ENCODE data around the gene GALNT12. TPM values are rescaled to one million over a fixed set of nuclear protein-coding genes. Genes with fewer than 3 reads are reported as not detected.

GALNT12 gene
- total and polyA plus RNA-seq, 5 donors = 0.29 to 1.3 (median 0.89) TPM

GRCh38 chr9:98794802-98795201, 12.7 kb upstream of the GALNT12 start:
- Histone ChIP-seq H3K9me3 (ENCODE audit: control insufficient read depth, low read length) (no peaks in the 10 kb centered on the region), H3K4me1 (ENCODE audit: control insufficient read depth, insufficient read depth, low read length) (peaks cover 3% of the 10 kb centered on the region), H3K27ac (ENCODE audit: low read length) (no peak overlapping the region), H3K4me3 (ENCODE audit: low read length) (no peak overlapping the region), H3K27me3 (ENCODE audit: control insufficient read depth, insufficient read depth) (no peaks in the 10 kb centered on the region)
- ATAC-seq (no peak), DNase-seq (no peak)
- WGBS = 83% methylated on average over 3 of the region's 3 CpGs
- intact Hi-C loops (cut with DNase I) = no loop called here

GRCh38 chr9:98795295-98795955, 12.0 kb upstream of the GALNT12 start:
- no peak for ATAC-seq

GRCh38 chr9:98795970-98796363, 11.5 kb upstream of the GALNT12 start:
- no peaks in the 10 kb centered on the region for H3K27me3 ChIP-seq (ENCODE audit: control insufficient read depth, insufficient read depth)
- H3K4me3 ChIP-seq (ENCODE audit: low read length) = peak overlapping the region; percentile 93
- peak; percentile 10 to 12 for ATAC-seq
- peak overlapping the region; percentile 15 for H3K27ac ChIP-seq (ENCODE audit: low read length)
- DNase-seq = peak in 2 of 3 donors; percentile 69 to 74
- under 1% methylated on average over 48 of the region's 48 CpGs for WGBS
- intact Hi-C loops (cut with DNase I) = no loop called here
- no peaks in the 10 kb centered on the region for H3K9me3 ChIP-seq (ENCODE audit: control insufficient read depth, low read length)
- H3K4me1 ChIP-seq (ENCODE audit: control insufficient read depth, insufficient read depth, low read length) = peaks cover 3% of the 10 kb centered on the region

More at GRCh38 chr9:98795295-98795955, 12.0 kb upstream of the GALNT12 start:
- no peaks in the 10 kb centered on the region for H3K27me3 ChIP-seq (ENCODE audit: control insufficient read depth, insufficient read depth)
- DNase-seq = no peak
- peak overlapping the region; percentile 93 for H3K4me3 ChIP-seq (ENCODE audit: low read length)
- no peak overlapping the region for H3K27ac ChIP-seq (ENCODE audit: low read length)
- intact Hi-C loops (cut with DNase I) = no loop called here
- peaks cover 3% of the 10 kb centered on the region for H3K4me1 ChIP-seq (ENCODE audit: control insufficient read depth, insufficient read depth, low read length)
- H3K9me3 ChIP-seq (ENCODE audit: control insufficient read depth, low read length) = no peaks in the 10 kb centered on the region
- 54% methylated on average over 12 of the region's 12 CpGs for whole genome bisulfite sequencing

- Histone ChIP-seq H3K4me1 (ENCODE audit: control insufficient read depth, insufficient read depth, low read length) (peaks cover 3% of the 10 kb centered on the region), H3K27me3 (ENCODE audit: control insufficient read depth, insufficient read depth) (no peaks in the 10 kb centered on the region), H3K27ac (ENCODE audit: low read length) (peak within 1 kb of the TSS; percentile 39), H3K4me3 (ENCODE audit: low read length) (peak within 1 kb of the TSS; percentile 93), H3K9me3 (ENCODE audit: control insufficient read depth, low read length) (no peaks in the 10 kb centered on the region)
- ATAC-seq (peak; percentile 95), DNase-seq (peak; percentile 85 to 95 (median 94))
- WGBS = 4% methylated on average over 86 of the region's 86 CpGs
- intact Hi-C loops (cut with DNase I) = no loop called here
These were observed 10.9 kb upstream of the GALNT12 start, which contains the start of gene ANKS6 for GRCh38 chr9:98796364-98797101. ANKS6 (minus strand) TSS chr9:98796555; CDS start chr9:98796491, 64 bp downstream.

GRCh38 chr9:98797491-98797890, 10.0 kb upstream of the GALNT12 start:
- Histone ChIP-seq H3K27me3 (ENCODE audit: control insufficient read depth, insufficient read depth) (no peaks in the 10 kb centered on the region), H3K9me3 (ENCODE audit: control insufficient read depth, low read length) (no peaks in the 10 kb centered on the region), H3K4me3 (ENCODE audit: low read length) (no peak overlapping the region), H3K4me1 (ENCODE audit: control insufficient read depth, insufficient read depth, low read length) (peaks cover 2% of the 10 kb centered on the region), H3K27ac (ENCODE audit: low read length) (no peak overlapping the region)
- DNase-seq (no peak), ATAC-seq (no peak)
- intact Hi-C loops (cut with DNase I) = no loop called here
- WGBS = 90% methylated on average over 4 of the region's 4 CpGs

GRCh38 chr9:98798254-98798653, 9.2 kb upstream of the GALNT12 start:
- no peak overlapping the region for H3K4me3 ChIP-seq (ENCODE audit: low read length)
- ATAC-seq (no peak), DNase-seq (no peak)
- no peaks in the 10 kb centered on the region for H3K9me3 ChIP-seq (ENCODE audit: control insufficient read depth, low read length)
- H3K27ac ChIP-seq (ENCODE audit: low read length) = no peak overlapping the region
- intact Hi-C loops (cut with DNase I) = no loop called here
- WGBS = 98% methylated on average over 3 of the region's 3 CpGs
- H3K4me1 ChIP-seq (ENCODE audit: control insufficient read depth, insufficient read depth, low read length) = peaks cover 2% of the 10 kb centered on the region
- no peaks in the 10 kb centered on the region for H3K27me3 ChIP-seq (ENCODE audit: control insufficient read depth, insufficient read depth)

- DNase-seq (no peak), ATAC-seq (no peak)
- 92% methylated on average over 1 of the region's 1 CpG for WGBS
- intact Hi-C loops (cut with DNase I) = no loop called here
- H3K4me3 ChIP-seq (ENCODE audit: low read length) = no peak overlapping the region
- no peaks in the 10 kb centered on the region for H3K4me1 ChIP-seq (ENCODE audit: control insufficient read depth, insufficient read depth, low read length)
- no peak overlapping the region for H3K27ac ChIP-seq (ENCODE audit: low read length)
- H3K9me3 ChIP-seq (ENCODE audit: control insufficient read depth, low read length) = no peaks in the 10 kb centered on the region
- H3K27me3 ChIP-seq (ENCODE audit: control insufficient read depth, insufficient read depth) = no peaks in the 10 kb centered on the region
These were observed 5.9 kb upstream of the GALNT12 start for GRCh38 chr9:98801561-98801960.

- Histone ChIP-seq H3K9me3 (ENCODE audit: control insufficient read depth, low read length) (no peaks in the 10 kb centered on the region), H3K4me1 (ENCODE audit: control insufficient read depth, insufficient read depth, low read length) (no peaks in the 10 kb centered on the region), H3K27ac (ENCODE audit: low read length) (no peak overlapping the region), H3K27me3 (ENCODE audit: control insufficient read depth, insufficient read depth) (no peaks in the 10 kb centered on the region), H3K4me3 (ENCODE audit: low read length) (no peak overlapping the region)
- WGBS = 75% methylated on average over 1 of the region's 1 CpG
- intact Hi-C loops (cut with DNase I) = no loop called here
- ATAC-seq (no peak), DNase-seq (no peak)
These were observed 5.5 kb upstream of the GALNT12 start for GRCh38 chr9:98801969-98802371.

- 11% methylated on average over 2 of the region's 2 CpGs for WGBS
- H3K4me1 ChIP-seq (ENCODE audit: control insufficient read depth, insufficient read depth, low read length) = no peaks in the 10 kb centered on the region
- H3K4me3 ChIP-seq (ENCODE audit: low read length) = no peak overlapping the region
- H3K9me3 ChIP-seq (ENCODE audit: control insufficient read depth, low read length) = no peaks in the 10 kb centered on the region
- intact Hi-C loops (cut with DNase I) = no loop called here
- ATAC-seq (no peak), DNase-seq (no peak)
- no peak overlapping the region for H3K27ac ChIP-seq (ENCODE audit: low read length)
- no peaks in the 10 kb centered on the region for H3K27me3 ChIP-seq (ENCODE audit: control insufficient read depth, insufficient read depth)
These were observed 3.4 kb upstream of the GALNT12 start for GRCh38 chr9:98804083-98804482.

GRCh38 chr9:98805506-98806272, 1.8 kb upstream of the GALNT12 start:
- H3K27me3 ChIP-seq (ENCODE audit: control insufficient read depth, insufficient read depth) = no peaks in the 10 kb centered on the region
- no peak overlapping the region for H3K4me3 ChIP-seq (ENCODE audit: low read length)

More at GRCh38 chr9:98805506-98806272, 1.8 kb upstream of the GALNT12 start:
- Histone ChIP-seq H3K27ac (ENCODE audit: low read length) (no peak overlapping the region), H3K4me1 (ENCODE audit: control insufficient read depth, insufficient read depth, low read length) (no peaks in the 10 kb centered on the region), H3K9me3 (ENCODE audit: control insufficient read depth, low read length) (no peaks in the 10 kb centered on the region)
- intact Hi-C loops (cut with DNase I) = no loop called here
- DNase-seq = no peak
- no peak for ATAC-seq
- WGBS = 71% methylated on average over 8 of the region's 8 CpGs

All from right cardiac atrium (tissue), 5 donors.